GM19099 (cell line): Measurements from ENCODE around the gene DOC2B.
"Not testable (repeated sequence)": the region's sequence is repeated elsewhere in the genome, so short reads cannot be mapped to it uniquely, and the experiment has no call there.

Source experiments
- POLR2A ChIP-seq: IDR thresholded peaks from 3 replicates; pipeline ENCODE4 v1.6.1; 2011; ENCODE audit warnings: low read depth; ENCODE audit not compliant: insufficient read length; ENCODE audit errors: extremely low read depth

The DOC2B gene

DNA sequence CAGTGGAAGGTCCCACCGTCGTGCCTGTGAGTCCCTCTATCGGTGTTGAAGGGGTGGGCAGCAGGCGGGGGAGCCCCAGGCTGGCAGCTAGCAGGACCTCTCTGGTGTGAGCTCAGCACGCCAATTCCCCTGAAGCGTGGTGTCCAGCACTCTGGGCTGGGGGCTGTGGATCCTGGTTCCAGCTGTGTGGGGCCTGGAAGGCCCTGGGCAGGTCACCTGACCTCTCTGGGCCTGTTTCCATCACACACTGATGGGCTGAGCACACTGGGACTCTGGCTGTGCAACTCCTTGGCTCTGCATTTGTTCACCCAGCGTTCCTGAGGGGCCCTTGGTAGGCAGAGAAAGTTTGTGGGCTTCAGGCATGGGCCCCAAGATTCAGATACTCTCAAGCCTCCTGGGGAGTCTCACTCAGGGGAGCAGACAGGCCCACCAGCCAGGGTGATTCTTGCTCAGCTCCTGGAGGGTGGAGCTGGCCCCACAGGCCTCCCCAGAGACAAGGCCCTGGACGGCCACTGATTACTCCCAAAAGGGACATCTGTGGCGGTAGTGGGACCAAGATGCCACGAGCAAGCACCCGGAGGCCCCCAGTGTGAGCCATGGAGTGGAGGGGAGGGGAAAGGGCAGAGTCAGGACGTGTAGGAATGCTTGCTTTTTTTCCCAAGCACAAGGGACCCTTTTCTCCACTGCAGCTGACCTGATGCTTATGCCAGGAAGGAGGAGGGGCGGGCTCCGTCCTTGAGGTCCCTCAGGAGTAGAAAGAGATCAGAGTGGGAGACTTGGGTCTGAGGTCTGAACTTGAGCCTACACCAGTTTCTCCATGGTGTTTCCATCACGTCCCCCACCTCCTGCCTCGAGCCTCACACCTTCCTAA lies 35.5 kb downstream of the DOC2B start:
- no peak for TF ChIP-seq POLR2A

DNA sequence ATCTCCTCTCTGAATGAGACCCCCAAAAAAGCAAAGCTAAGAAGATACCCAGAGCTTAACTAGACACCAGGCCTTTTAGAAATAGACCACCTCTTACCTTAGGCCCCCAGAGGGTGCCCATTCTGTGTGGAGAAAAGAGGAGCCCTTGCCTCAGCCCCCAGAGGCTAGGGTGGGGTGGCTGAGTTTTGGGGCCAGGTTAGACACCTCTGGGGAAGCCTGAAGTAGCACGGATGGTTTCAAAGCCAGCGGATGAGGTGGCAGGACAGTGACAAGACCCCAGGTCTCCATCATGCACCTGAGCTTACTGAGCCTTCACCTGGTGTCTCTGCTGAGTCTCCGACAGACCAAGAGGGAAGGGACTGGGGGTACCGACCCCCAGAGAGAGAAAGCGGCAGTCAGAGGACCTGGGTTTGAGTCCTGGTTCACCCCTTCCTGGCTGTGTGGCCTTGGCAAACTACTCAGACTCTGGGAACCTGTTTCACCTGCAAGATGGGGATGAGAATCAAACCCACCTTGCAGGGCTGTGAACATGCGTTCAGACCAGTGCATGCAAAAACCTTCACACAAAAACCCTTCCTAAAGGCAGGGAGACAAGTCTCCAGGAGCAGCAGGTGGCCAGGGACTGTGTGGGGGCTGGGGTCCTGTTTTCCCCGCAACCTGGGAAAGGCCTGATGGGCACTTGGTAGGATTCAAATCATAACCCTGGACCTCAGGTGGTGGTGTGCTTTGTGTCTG lies 36.3 kb downstream of the DOC2B start:
- TF ChIP-seq POLR2A, result no peak

DNA sequence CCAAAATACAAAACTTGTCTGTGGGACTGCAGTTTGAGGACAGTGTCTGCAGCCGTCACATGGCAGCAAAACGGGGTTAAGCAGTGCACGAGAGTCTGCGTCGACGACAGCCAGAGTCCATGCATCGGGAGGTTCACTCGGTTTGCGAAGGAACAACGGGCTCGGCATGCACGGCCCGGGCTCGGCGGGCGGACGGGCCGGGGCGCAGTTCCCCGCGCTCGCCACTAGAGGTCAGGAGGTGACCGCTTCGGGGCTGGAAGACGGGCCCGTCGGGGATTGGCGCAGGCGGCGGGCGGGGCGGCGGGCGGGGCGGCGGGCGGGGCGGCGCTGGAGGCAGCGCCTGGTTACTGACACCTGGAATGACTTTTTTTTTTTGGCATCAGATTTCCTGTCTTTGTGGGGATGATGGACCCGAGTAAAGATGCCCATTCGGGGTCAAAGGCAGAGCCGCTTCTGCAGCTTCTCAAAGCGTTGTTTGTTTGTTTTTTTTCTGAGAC lies 37.6 kb downstream of the DOC2B start:
- TF ChIP-seq POLR2A, result no peak

DNA sequence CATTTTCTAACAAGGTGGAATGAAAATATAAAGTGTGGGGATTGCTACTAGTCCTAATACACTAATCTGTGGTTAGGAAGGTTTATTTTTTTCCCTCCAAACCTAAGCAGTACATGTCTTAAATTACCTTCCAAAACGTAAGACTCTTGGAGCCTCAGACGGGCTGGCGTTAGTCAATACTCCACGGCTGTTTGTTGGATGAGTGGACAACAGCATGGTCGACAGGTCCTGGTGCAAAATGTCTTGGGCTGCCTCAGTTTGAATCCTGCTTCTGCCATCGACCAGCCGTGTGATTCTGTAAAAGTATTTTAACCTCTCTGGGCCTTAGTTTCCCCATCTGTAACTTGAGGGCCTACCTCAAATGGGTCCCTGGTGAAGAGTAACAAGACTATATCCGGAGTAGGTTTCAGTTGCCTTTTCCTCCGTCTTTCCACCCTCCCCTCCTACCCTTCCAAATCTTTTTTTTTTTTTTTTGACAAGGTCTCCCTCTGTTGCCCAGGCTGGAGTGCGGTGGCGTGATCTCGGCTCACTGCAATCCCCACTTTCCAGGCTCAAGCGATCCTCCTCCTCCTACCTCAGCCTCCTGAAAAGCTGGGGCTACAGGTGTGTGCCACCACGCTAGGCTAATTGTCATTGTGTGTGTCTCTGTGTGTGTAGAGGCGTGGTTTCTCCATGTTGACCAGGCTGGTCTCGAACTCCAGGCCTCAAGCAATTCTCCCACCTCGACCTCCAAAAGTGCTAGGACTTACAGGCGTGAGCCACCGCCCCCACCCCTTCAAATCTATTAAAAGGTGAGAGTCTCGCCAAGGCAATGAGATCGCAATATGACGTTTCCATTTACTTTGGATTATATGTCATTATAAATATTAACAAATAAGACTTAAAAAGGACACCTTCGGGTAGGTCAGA lies 38.3 kb downstream of the DOC2B start:
- no peak for TF ChIP-seq POLR2A

DNA sequence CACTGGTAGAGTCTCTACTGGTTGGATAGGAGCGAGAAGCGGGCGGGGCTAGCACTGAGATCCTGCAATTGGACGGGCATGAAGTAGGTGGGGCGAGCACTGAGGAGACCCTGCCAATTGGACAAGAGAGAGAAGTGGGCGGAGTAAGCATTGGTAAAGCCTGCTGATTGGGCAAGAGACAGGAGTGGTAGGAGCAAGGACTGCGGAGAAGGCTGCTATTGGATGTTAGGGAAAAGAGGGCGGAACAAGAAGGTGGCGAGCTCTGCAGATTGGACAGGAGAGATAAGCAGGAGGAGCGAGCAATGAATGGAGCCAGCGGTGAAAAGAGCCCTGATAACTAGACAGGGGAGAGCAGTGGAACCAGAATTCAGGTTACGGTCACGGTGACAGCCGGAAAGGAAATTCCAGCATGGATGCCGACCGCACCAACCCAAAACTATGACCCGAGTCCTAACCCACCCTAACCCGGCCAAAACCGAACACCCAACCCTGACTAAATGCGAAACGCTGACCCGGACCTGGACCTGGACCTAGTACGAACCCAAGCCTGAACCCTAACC lies 39.3 kb downstream of the DOC2B start:
- TF ChIP-seq POLR2A, result no peak

DNA sequence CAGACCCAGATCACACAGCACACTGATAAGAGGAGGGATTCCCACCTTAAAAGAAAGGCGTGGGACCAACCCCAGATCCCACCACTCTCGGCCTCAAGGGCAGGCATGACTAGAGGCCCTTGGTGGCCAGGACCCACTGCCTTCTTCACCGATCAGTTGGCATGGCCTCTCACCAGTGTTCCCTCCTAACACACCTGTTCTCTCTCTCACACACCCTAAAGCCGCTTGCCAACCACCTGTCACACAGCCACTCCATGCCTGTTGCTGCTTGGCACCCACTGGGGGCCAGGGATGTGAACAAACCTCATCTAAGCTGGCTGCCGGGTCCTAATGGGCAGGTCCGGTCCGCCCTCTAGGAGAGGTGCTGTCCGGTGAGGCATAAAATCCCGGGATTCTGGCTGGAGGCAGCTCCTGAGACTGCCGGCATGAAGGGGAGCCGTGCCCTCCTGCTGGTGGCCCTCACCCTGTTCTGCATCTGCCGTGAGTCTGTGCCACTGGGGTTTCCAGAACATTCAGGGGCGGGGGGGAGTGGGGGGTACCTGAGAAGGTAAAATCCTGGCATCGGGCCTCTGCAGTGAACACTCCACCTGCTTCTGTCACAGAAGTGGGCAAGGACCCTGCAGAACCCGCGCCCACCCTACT lies 44.2 kb downstream of the DOC2B start, which contains the start of gene SCGB1C2:
TSS of gene SCGB1C2 (plus strand) at position 404 of the 642 bp plus-strand sequence. CDS start at position 426, 22 bp downstream.
- TF ChIP-seq POLR2A, result not testable (repeated sequence)
